Measurements from ENCODE around the gene RPL35A.
"Not testable (repeated sequence)": the region's sequence is repeated elsewhere in the genome, so short reads cannot be mapped to it uniquely, and the experiment has no call there.

The RPL35A gene

GRCh38 chr3:197953325-197953724, 3.3 kb downstream of the RPL35A start:
- no peak for DNase-seq

- DNase-seq: no peak
Measured at GRCh38 chr3:197953881-197954280, 3.9 kb downstream of the RPL35A start.

GRCh38 chr3:197955892-197956477, 6.0 kb downstream of the RPL35A start:
- DNase-seq: no peak

GRCh38 chr3:197956626-197956988, 6.6 kb downstream of the RPL35A start:
- no peak for DNase-seq

- no peak for DNase-seq
Measured at GRCh38 chr3:197957790-197958133, 7.8 kb downstream of the RPL35A start.

- no peak for DNase-seq
Measured at GRCh38 chr3:197958346-197958745, 8.4 kb downstream of the RPL35A start.

- not testable (repeated sequence) for DNase-seq
Measured at GRCh38 chr3:197958848-197959247, 8.9 kb downstream of the RPL35A start.

GRCh38 chr3:197959500-197959890, 9.5 kb downstream of the RPL35A start:
- DNase-seq: no peak

- DNase-seq: peak; percentile 96
Measured at GRCh38 chr3:197959891-197960693, 10.1 kb downstream of the RPL35A start, which contains the start of gene LMLN. Gene LMLN, plus strand, starts transcription at chr3:197960217. Its CDS starts 29 bp downstream, at chr3:197960246.

GRCh38 chr3:197960694-197961581, 10.9 kb downstream of the RPL35A start:
- DNase-seq: no peak

- no peak for DNase-seq
Measured at GRCh38 chr3:197961582-197961945, 11.6 kb downstream of the RPL35A start.

GRCh38 chr3:197963019-197963637, 13.1 kb downstream of the RPL35A start:
- DNase-seq: no peak

GRCh38 chr3:197967337-197967989, 17.5 kb downstream of the RPL35A start:
- DNase-seq: not testable (repeated sequence)

- DNase-seq: no peak
Measured at GRCh38 chr3:197970588-197970987, 20.6 kb downstream of the RPL35A start.

GRCh38 chr3:197974016-197974415, 24.0 kb downstream of the RPL35A start:
- no peak for DNase-seq

GRCh38 chr3:197975311-197975710, 25.3 kb downstream of the RPL35A start:
- no peak for DNase-seq

- DNase-seq: no peak
Measured at GRCh38 chr3:197983076-197983475, 33.1 kb downstream of the RPL35A start.

- no peak for DNase-seq
Measured at GRCh38 chr3:197989651-197990050, 39.7 kb downstream of the RPL35A start.

GRCh38 chr3:197994736-197995135, 44.7 kb downstream of the RPL35A start:
- no peak for DNase-seq

GRCh38 chr3:197996855-197997254, 46.9 kb downstream of the RPL35A start:
- DNase-seq: no peak

GRCh38 chr3:197997936-197998335, 47.9 kb downstream of the RPL35A start:
- no peak for DNase-seq
